HUES48 (cell line): ENCODE data around the gene REPS2.

Experiments used
- H3K27ac ChIP-seq: one replicate; pipeline ENCODE4 v1.7.0; 2013; ENCODE audit warnings: low read depth, low read length, inconsistent platforms
- H3K27me3 ChIP-seq: 2 replicates; pipeline ENCODE4 v1.6.1; 2013; ENCODE audit warnings: mild to moderate bottlenecking, low read length; ENCODE audit not compliant: control insufficient read depth, insufficient read depth
- H3K36me3 ChIP-seq: 2 replicates; pipeline ENCODE4 v1.6.1; 2013; ENCODE audit warnings: low read length; ENCODE audit not compliant: control insufficient read depth, insufficient read depth
- H3K4me1 ChIP-seq: 2 replicates; pipeline ENCODE4 v1.6.1; 2013; ENCODE audit warnings: mild to moderate bottlenecking, low read length; ENCODE audit not compliant: control insufficient read depth, insufficient read depth
- H3K4me3 ChIP-seq: 2 replicates; pipeline ENCODE4 v1.5.1; 2013; ENCODE audit warnings: mild to moderate bottlenecking, low read depth, low read length
- H3K9ac ChIP-seq: 2 replicates; pipeline ENCODE4 v1.6.1; 2013; ENCODE audit warnings: mild to moderate bottlenecking, low read depth, low read length, moderate library complexity
- H3K9me3 ChIP-seq: 2 replicates; pipeline ENCODE4 v1.6.1; 2013; ENCODE audit warnings: low read length; ENCODE audit not compliant: control insufficient read depth, insufficient read depth

The REPS2 gene

DNA sequence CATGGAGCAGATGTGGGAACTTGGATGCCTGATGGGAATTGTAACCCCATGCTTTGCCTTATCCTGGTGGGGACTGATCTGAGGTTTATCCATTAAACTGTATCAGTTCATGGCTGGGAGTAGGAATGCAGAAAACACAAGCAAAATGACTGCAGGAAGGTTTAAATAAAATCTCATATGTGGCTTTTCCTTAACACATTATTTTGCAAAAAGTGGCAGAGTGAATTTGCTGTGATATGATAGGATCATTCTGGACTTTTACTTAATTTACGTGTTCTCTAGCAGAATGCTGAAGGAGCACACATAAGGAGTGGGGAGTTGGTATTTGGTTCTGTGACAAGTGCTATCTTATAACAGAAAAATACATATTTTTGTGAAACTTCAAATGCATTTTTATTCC lies 34.8 kb downstream of the REPS2 start:
- no peaks in the 10 kb centered on the region for H3K36me3 ChIP-seq
- no peaks in the 10 kb centered on the region for H3K9me3 ChIP-seq
- H3K4me3 ChIP-seq: no peak overlapping the region
- no peaks in the 10 kb centered on the region for H3K4me1 ChIP-seq
- H3K9ac ChIP-seq: no peak overlapping the region
- H3K27me3 ChIP-seq: peaks cover 4% of the 10 kb centered on the region; the same call in 1 of the 2 replicates
- H3K27ac ChIP-seq: no peak overlapping the region

DNA sequence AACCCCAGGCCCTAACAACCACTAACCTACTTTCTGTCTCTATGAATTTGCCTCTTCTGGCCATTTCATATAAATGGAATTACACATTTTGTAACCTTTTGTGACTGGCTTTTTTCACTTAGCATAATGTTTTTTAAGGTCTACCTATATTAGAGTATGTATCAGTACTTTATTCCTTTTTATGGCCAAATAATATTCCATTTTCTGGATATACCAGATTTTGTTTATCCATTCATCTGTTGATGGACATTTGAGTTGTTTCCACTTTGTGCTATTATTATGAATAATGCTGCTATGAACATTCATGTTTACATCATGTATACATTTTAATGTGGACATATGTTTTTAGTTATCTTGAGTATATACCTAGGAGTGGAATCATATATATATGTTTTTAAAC lies 35.5 kb downstream of the REPS2 start:
- peaks cover 4% of the 10 kb centered on the region; the same call in 1 of the 2 replicates for H3K27me3 ChIP-seq
- no peaks in the 10 kb centered on the region for H3K36me3 ChIP-seq
- no peak overlapping the region for H3K27ac ChIP-seq
- H3K9me3 ChIP-seq: no peaks in the 10 kb centered on the region
- H3K9ac ChIP-seq: no peak overlapping the region
- no peak overlapping the region for H3K4me3 ChIP-seq
- no peaks in the 10 kb centered on the region for H3K4me1 ChIP-seq

DNA sequence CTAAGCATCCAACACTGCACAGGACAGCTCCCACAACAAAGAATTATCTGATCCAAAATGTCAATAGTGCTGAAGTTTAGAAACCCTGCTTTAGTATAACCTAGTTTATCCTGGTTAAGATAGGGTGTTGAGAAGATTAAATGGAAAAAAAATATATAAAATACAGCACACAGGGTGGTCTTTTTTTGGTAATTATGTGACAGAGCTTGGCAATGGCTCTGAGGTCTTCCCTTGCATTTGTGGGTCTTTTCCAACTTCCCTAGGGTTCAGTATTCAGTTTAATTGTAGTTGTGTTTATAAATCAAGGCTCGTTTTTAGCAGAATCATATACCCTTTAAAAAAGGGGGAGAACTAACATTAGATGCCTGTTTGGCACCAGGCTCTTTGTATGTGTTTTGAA lies 36.6 kb downstream of the REPS2 start:
- H3K36me3 ChIP-seq: no peaks in the 10 kb centered on the region
- peaks cover 9% of the 10 kb centered on the region; the same call in 1 of the 2 replicates for H3K27me3 ChIP-seq
- no peak overlapping the region for H3K27ac ChIP-seq
- H3K9me3 ChIP-seq: peaks cover 3% of the 10 kb centered on the region; the same call in 1 of the 2 replicates
- H3K4me3 ChIP-seq: no peak overlapping the region
- no peaks in the 10 kb centered on the region for H3K4me1 ChIP-seq
- H3K9ac ChIP-seq: no peak overlapping the region

GRCh38 chrX:16985286-16985685 lies 38.8 kb downstream of the REPS2 start:
- Histone ChIP-seq H3K36me3 (no peaks in the 10 kb centered on the region), H3K27me3 (peaks cover 16% of the 10 kb centered on the region; the same call in 1 of the 2 replicates), H3K4me1 (no peaks in the 10 kb centered on the region), H3K9me3 (peaks cover 3% of the 10 kb centered on the region; the same call in 1 of the 2 replicates), H3K4me3 (no peak overlapping the region), H3K9ac (no peak overlapping the region), H3K27ac (no peak overlapping the region)

GRCh38 chrX:16986169-16986568 lies 39.7 kb downstream of the REPS2 start:
- Histone ChIP-seq H3K27ac (no peak overlapping the region), H3K4me3 (no peak overlapping the region), H3K27me3 (peaks cover 12% of the 10 kb centered on the region; the same call in 1 of the 2 replicates), H3K9ac (no peak overlapping the region), H3K36me3 (no peaks in the 10 kb centered on the region), H3K4me1 (no peaks in the 10 kb centered on the region), H3K9me3 (peaks cover 3% of the 10 kb centered on the region; the same call in 1 of the 2 replicates)

GRCh38 chrX:16989750-16990149 lies 43.3 kb downstream of the REPS2 start:
- H3K4me1 ChIP-seq: no peaks in the 10 kb centered on the region
- H3K9ac ChIP-seq: no peak overlapping the region
- peaks cover 3% of the 10 kb centered on the region; the same call in 1 of the 2 replicates for H3K9me3 ChIP-seq
- no peak overlapping the region for H3K27ac ChIP-seq
- H3K27me3 ChIP-seq: peaks cover 16% of the 10 kb centered on the region; the same call in 1 of the 2 replicates
- no peaks in the 10 kb centered on the region for H3K36me3 ChIP-seq
- no peak overlapping the region for H3K4me3 ChIP-seq

- no peak overlapping the region for H3K4me3 ChIP-seq
- no peaks in the 10 kb centered on the region for H3K4me1 ChIP-seq
- H3K27ac ChIP-seq: no peak overlapping the region
- H3K9ac ChIP-seq: no peak overlapping the region
- no peaks in the 10 kb centered on the region for H3K36me3 ChIP-seq
- H3K27me3 ChIP-seq: peaks cover 16% of the 10 kb centered on the region; the same call in 1 of the 2 replicates
- peaks cover 3% of the 10 kb centered on the region; the same call in 1 of the 2 replicates for H3K9me3 ChIP-seq
These were observed 44.4 kb downstream of the REPS2 start for GRCh38 chrX:16990839-16991238.

DNA sequence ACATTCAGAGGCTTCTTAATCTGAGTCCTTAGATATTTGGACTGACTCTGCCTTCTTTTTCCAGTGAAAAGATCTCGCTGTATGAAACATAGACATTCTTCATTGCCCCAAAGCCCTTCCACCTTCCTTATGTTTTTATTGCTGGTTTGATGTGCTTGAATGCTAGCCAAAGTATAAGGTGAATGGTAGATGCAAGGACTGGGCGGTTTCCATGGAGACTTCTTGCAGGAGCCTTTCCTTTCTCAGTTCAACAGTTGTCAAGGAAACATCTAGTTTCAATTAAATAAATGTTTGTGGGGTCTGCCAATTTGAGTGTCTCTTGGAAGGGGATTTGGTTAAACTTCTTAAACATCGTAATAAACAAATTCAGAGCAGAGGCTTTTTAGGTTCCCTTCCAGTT lies 46.0 kb downstream of the REPS2 start:
- no peak overlapping the region for H3K9ac ChIP-seq
- no peaks in the 10 kb centered on the region for H3K4me1 ChIP-seq
- no peak overlapping the region for H3K4me3 ChIP-seq
- H3K27ac ChIP-seq: no peak overlapping the region
- no peaks in the 10 kb centered on the region for H3K36me3 ChIP-seq
- peaks cover 15% of the 10 kb centered on the region; the same call in 1 of the 2 replicates for H3K27me3 ChIP-seq
- peaks cover 3% of the 10 kb centered on the region; the same call in 1 of the 2 replicates for H3K9me3 ChIP-seq

GRCh38 chrX:16992951-16993350 lies 46.5 kb downstream of the REPS2 start:
- no peak overlapping the region for H3K27ac ChIP-seq
- H3K27me3 ChIP-seq: peaks cover 11% of the 10 kb centered on the region; the same call in 1 of the 2 replicates
- no peaks in the 10 kb centered on the region for H3K9me3 ChIP-seq
- H3K4me1 ChIP-seq: no peaks in the 10 kb centered on the region
- H3K4me3 ChIP-seq: no peak overlapping the region
- H3K9ac ChIP-seq: no peak overlapping the region
- H3K36me3 ChIP-seq: no peaks in the 10 kb centered on the region

GRCh38 chrX:16993791-16994318 lies 47.4 kb downstream of the REPS2 start:
- Histone ChIP-seq H3K9ac (no peak overlapping the region), H3K27me3 (peaks cover 13% of the 10 kb centered on the region), H3K27ac (no peak overlapping the region), H3K4me3 (no peak overlapping the region), H3K9me3 (no peaks in the 10 kb centered on the region), H3K36me3 (no peaks in the 10 kb centered on the region), H3K4me1 (no peaks in the 10 kb centered on the region)

DNA sequence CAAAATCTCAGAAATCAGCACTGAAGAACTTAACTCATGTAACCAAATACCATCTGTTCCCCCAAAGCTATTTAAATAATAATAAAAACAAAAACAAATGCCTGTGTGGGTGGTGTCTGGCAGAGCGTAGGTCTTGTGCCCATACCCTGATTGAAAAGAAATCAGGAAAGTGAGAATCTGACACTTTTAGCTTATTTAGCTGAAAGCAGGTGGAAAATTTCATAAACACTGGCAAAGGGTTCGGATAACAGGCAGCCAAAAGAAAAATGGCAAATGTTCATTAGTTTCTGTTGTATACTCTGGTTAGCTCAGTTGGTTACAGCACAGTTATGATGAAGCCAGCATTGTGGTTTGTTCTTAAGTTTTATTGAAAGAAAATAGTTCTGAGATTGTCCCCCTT lies 48.3 kb downstream of the REPS2 start:
- no peaks in the 10 kb centered on the region for H3K36me3 ChIP-seq
- no peak overlapping the region for H3K27ac ChIP-seq
- no peak overlapping the region for H3K9ac ChIP-seq
- H3K4me1 ChIP-seq: no peaks in the 10 kb centered on the region
- H3K27me3 ChIP-seq: peaks cover 8% of the 10 kb centered on the region
- no peak overlapping the region for H3K4me3 ChIP-seq
- H3K9me3 ChIP-seq: no peaks in the 10 kb centered on the region
